Spinal cord (tissue), 10 donors: ENCODE data around the gene NAPB. TPM values are rescaled to one million over a fixed set of nuclear protein-coding genes. Genes with fewer than 3 reads are reported as not detected.

ENCODE experiments used
- DNase-seq, 6 donors: peaks; one replicate each; pipeline versions ENCODE4 v3.0.0 to v3.0.0-alpha.2; 2013 to 2015; ENCODE audit warnings: low spot score in 6 of 6, low read depth in 4 of 6
- H3K27ac ChIP-seq: one replicate; pipeline ENCODE4 v1.5.1; 2013; ENCODE audit warnings: low read depth, low read length, control low read depth
- H3K27me3 ChIP-seq: one replicate; pipeline ENCODE4 v1.6.1; 2013; ENCODE audit warnings: low read length; ENCODE audit not compliant: control insufficient read depth, insufficient read depth
- H3K36me3 ChIP-seq: one replicate; pipeline ENCODE4 v1.6.1; 2013; ENCODE audit warnings: low read length; ENCODE audit not compliant: control insufficient read depth, insufficient read depth
- H3K4me1 ChIP-seq: one replicate; pipeline ENCODE4 v1.6.1; 2013; ENCODE audit warnings: low read length; ENCODE audit not compliant: control insufficient read depth, insufficient read depth
- H3K4me3 ChIP-seq: one replicate; pipeline ENCODE4 v1.5.1; 2013; ENCODE audit warnings: low read depth, low read length, control low read depth
- H3K9me3 ChIP-seq: one replicate; pipeline ENCODE4 v1.6.1; 2013; ENCODE audit warnings: low read length; ENCODE audit not compliant: control insufficient read depth, insufficient read depth
- WGBS: methylation state at CpG from one replicate; pipeline ENCODE4 v1.1.5; 2013; ENCODE audit warnings: missing lambda C conversion rate; ENCODE audit not compliant: insufficient coverage; 5-methylcytosine and 5-hydroxymethylcytosine counted together
- polyA plus RNA-seq, 2 donors: library from polyadenylated mRNA; unstranded; fragments of 120-200 nt; gene quantifications; one replicate each; pipeline ENCODE4 v1.2.1, GENCODE V29; 2013; ENCODE audit not compliant: insufficient read length in 2 of 2
- total RNA-seq, 2 donors: library from RNA; depleted of rRNA in 1 of 2; stranded (reverse); fragments of 120-200 nt in 1 of 2; fragments of >200 nt in 1 of 2; gene quantifications; one replicate each; pipeline versions ENCODE4 v1.2.3 to v1.2.4, GENCODE V29; 2013 to 2014
- donor health status: healthy.

The NAPB gene
- total and polyA plus RNA-seq, 4 donors, result 37.0 to 207 (median 125) TPM

GRCh38 chr20:23425129-23425528 is 3.8 kb upstream of the NAPB start:
- no peaks in the 10 kb centered on the region for H3K9me3 ChIP-seq
- WGBS, result 94% methylated on average over 9 of the region's 9 CpGs
- H3K27me3 ChIP-seq, result no peaks in the 10 kb centered on the region
- no peak overlapping the region for H3K27ac ChIP-seq
- H3K4me3 ChIP-seq, result no peak overlapping the region
- DNase-seq, result no peak
- H3K36me3 ChIP-seq, result no peaks in the 10 kb centered on the region
- no peaks in the 10 kb centered on the region for H3K4me1 ChIP-seq

DNA sequence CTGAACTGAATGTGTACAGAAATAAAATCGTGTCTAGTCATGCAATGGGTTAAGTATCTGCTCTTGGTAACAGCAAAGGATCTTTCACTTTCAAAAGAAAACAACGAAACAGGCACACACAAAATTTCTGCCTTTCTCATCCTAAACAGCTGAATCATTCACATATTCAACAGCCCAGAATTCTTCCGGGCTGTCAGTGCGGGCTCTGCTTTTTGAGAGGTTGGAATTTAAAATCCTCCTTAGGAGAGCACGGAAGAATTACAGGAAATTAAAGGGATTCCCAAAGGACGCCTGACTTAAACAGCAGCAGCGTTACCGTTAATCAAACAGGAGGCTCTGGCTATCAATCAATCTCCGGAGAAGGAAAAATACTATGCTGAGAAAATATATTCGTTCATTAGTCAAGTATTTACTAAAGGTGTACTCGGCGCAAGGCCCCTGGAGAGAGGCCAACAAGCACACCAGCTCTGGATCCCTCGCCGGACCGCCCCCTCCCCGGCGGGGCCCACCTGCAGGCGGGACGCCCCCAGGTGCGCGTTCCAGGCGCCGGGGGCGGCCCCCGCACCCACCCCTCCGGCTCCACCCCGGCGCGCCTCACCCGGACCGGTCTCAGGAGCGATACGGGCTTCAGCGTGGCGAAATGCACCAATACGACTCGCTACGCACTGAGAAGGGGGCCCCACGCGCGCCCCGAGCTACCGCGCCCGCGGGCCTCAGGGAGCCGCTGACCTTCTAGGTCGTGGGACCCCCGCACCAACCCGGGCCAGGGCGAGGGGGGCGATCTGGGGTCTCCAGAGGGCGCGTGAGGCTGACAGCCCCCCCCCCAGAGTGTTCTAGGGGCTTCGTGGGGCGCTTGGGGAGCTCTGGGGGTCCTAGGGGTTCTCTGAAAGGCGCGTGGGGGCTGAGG is 1.0 kb downstream of the NAPB start:
- 0% methylated on average over 46 of the region's 58 CpGs for WGBS
- Histone ChIP-seq H3K4me3 (peak overlapping the region; percentile 81), H3K27ac (peak overlapping the region; percentile 68), H3K9me3 (no peaks in the 10 kb centered on the region), H3K27me3 (no peaks in the 10 kb centered on the region), H3K4me1 (peaks cover 4% of the 10 kb centered on the region), H3K36me3 (no peaks in the 10 kb centered on the region)
- peak in 2 of 6 donors; percentile 38 to 72 for DNase-seq

GRCh38 chr20:23419657-23419994 is 1.7 kb downstream of the NAPB start:
- no peaks in the 10 kb centered on the region for H3K9me3 ChIP-seq
- H3K27ac ChIP-seq, result peak overlapping the region; percentile 43
- H3K4me1 ChIP-seq, result peaks cover 4% of the 10 kb centered on the region
- H3K36me3 ChIP-seq, result no peaks in the 10 kb centered on the region
- WGBS, result no CpG with 5 or more reads among the region's 5 CpGs
- H3K27me3 ChIP-seq, result no peaks in the 10 kb centered on the region
- H3K4me3 ChIP-seq, result peak overlapping the region; percentile 81
- no peak for DNase-seq

- H3K4me3 ChIP-seq, result no peak overlapping the region
- peaks cover 4% of the 10 kb centered on the region for H3K4me1 ChIP-seq
- no peaks in the 10 kb centered on the region for H3K36me3 ChIP-seq
- no peaks in the 10 kb centered on the region for H3K9me3 ChIP-seq
- H3K27ac ChIP-seq, result no peak overlapping the region
- peak in 2 of 6 donors; percentile 9 to 22 for DNase-seq
- no peaks in the 10 kb centered on the region for H3K27me3 ChIP-seq
Measured at GRCh38 chr20:23417861-23418260, 3.4 kb downstream of the NAPB start.

DNA sequence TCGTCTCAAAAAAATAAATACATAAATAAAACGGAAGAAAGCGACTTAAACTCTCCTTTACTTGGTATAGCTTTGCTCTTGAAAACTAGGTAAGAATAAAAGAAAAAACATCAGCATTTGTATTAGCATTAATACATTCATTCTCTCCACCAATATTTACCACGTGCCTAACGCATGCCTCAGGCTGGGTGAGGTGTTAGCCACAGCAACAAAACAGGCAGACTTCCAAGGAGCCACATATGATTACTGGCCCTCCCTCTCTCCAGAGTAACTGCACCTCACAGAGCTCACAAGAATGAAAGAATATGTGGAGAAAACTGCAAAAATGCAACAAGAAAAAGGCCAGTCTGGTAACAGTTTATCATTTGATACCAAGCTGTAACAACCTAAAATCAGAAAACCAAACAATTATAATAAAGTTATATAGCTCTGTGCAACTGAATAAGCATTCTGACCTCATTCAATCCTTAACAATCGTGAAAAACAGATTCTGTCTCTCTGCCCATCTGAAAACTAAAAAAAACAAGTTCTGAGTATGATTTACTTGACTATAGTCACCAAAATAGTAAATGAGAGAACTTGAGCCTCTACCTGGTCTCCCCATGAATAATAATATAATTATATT is 5.2 kb downstream of the NAPB start:
- Histone ChIP-seq H3K4me3 (no peak overlapping the region), H3K36me3 (no peaks in the 10 kb centered on the region), H3K4me1 (peaks cover 4% of the 10 kb centered on the region), H3K9me3 (no peaks in the 10 kb centered on the region), H3K27me3 (no peaks in the 10 kb centered on the region), H3K27ac (no peak overlapping the region)
- peak in 1 of 6 donors; percentile 44 for DNase-seq
- WGBS, result 90% methylated on average over 2 of the region's 6 CpGs

DNA sequence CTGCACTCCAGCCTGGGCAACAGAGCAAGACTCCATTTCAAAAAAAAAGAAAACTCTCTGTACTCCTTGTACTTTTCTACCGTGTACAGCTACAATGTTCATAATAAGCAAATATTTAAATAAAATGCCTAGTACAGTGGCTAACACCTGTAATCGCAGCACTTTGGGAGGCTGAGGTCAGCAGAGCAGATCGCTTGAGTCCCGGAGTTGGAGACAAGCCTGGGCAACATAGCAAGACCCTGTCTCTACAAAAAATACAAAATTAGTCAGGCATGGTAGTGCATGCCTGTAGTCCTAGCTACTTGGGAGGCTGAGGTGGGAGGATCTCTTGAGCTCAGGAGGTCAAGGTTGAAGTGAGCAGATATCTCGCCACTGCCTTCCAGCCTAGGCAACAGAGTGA is 5.7 kb downstream of the NAPB start:
- Histone ChIP-seq H3K27me3 (no peaks in the 10 kb centered on the region), H3K36me3 (no peaks in the 10 kb centered on the region), H3K9me3 (no peaks in the 10 kb centered on the region), H3K4me3 (no peak overlapping the region), H3K27ac (no peak overlapping the region), H3K4me1 (peaks cover 4% of the 10 kb centered on the region)
- DNase-seq, result no peak
- WGBS, result no CpG with 5 or more reads among the region's 5 CpGs

DNA sequence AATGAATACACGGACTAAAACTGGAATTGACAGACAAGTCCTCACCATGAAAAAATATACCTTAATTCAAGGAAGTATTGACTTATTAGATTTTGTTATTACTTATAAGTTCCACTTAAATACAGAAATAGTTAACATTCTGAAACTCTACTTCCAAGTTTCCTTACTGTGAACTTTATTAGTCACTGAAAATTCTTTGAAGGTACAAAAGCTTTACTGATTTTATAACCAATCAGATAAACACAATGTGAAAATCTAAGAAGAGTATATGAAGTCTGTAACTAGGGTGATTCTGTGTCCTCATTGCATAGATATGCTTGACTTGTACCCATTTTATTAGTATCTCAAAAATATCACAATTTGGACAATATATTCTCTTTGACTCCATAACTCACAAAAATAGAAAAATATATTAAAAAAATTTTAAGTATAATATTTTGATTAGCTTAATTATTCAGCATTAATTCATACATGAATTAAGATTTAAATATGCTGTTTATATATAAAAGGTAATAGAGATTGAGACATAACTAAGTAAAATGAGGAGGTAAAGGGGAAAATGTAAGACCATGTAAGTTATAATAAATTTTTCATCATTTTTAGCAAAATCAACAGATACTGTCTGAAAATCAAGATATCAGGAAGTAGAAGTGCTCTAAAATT is 6.6 kb downstream of the NAPB start:
- H3K36me3 ChIP-seq, result no peaks in the 10 kb centered on the region
- H3K4me1 ChIP-seq, result peaks cover 6% of the 10 kb centered on the region
- no peaks in the 10 kb centered on the region for H3K9me3 ChIP-seq
- no peak overlapping the region for H3K4me3 ChIP-seq
- H3K27me3 ChIP-seq, result no peaks in the 10 kb centered on the region
- DNase-seq, result no peak
- no CpG with 5 or more reads among the region's 1 CpG for WGBS
- no peak overlapping the region for H3K27ac ChIP-seq

DNA sequence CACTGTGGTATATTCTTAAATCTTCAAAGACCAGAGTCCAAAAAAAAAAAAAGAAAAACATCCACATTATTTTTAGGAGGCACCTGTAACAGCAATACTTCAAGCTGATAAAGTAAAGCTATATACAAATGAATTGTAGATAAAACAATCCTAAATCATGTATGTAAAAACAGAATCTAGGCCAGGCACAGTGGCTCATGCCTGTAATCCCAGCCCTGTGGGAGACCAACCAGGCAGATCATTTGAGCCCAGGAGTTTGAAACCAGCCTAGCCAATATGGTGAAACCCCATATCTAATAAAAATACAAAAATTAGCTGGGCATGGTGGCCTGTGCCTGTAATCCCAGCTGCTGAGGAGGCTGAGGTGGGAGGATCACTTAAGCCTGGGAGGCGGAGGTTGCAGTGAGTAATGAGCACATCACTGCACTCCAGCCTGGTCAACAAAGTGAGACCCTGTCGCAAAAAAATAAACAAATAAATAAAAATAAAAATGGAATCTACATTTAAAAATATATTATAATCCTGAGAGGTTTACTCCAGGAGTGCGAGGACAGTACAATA is 7.3 kb downstream of the NAPB start:
- Histone ChIP-seq H3K27me3 (no peaks in the 10 kb centered on the region), H3K4me3 (no peak overlapping the region), H3K27ac (no peak overlapping the region), H3K9me3 (no peaks in the 10 kb centered on the region), H3K4me1 (peaks cover 6% of the 10 kb centered on the region), H3K36me3 (no peaks in the 10 kb centered on the region)
- no peak for DNase-seq
- no CpG with 5 or more reads among the region's 3 CpGs for WGBS

DNA sequence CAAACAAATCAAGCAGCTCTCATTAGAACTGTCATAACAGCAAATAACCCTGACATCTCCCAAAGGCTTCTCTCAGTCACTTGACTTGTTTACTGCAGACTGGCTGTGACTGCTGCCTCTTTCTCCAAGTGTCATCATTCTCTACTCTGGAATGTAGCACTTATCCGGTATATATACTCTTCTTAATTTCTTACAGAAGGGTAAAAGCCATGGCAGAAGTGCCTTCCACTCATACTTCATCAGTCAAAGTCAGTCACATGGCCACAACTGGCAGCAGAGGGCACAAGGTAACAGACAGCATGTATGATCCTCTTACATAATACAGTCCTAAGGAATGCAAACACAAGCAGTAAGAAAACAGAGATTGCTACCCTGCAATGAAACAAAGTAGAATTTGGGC is 9.3 kb downstream of the NAPB start:
- Histone ChIP-seq H3K27ac (no peak overlapping the region), H3K36me3 (no peaks in the 10 kb centered on the region), H3K27me3 (no peaks in the 10 kb centered on the region), H3K9me3 (no peaks in the 10 kb centered on the region), H3K4me3 (no peak overlapping the region), H3K4me1 (peaks cover 4% of the 10 kb centered on the region)
- WGBS, result 40% methylated on average over 1 of the region's 1 CpG
- no peak for DNase-seq
